WTC11 (cell line): ENCODE results near the gene CTXND2. TPM values are rescaled to one million over a fixed set of nuclear protein-coding genes. Genes with fewer than 3 reads are reported as not detected.
A peak's percentile ranks its signal among the peaks of the same experiment; 100 is the strongest.

Experiments
- ATAC-seq: fragments of 200-7000 bp; cut with Tn5 transposase; 2 replicates; pipeline ENCODE4 v1.10.0; 2021; ENCODE audit warnings: mild to moderate bottlenecking, moderate library complexity
- CTCF ChIA-PET: fragments of 300-600 bp; sonication (Branson Sonifier 250); formaldehyde crosslinking; loops from one replicate; lab custom pipeline; 2021; ENCODE audit warnings: antibody characterized with exemption; lab: Charles Lee
- POLR2A ChIA-PET: fragments of 350-600 bp; sonication (Branson Sonifier 250); formaldehyde crosslinking; loops from one replicate; lab custom pipeline; 2021; ENCODE audit warnings: antibody characterized with exemption; lab: Charles Lee
- DNase-seq: peaks from one replicate; pipeline ENCODE4 v3.0.0; 2021; ENCODE audit warnings: low spot score
- H3K27ac Mint-ChIP-seq: 2 replicates; pipeline ENCODE4 v1.8.0; 2021; ENCODE audit warnings: mixed read lengths
- H3K27me3 Mint-ChIP-seq: 2 replicates; pipeline ENCODE4 v1.8.0; 2021; ENCODE audit warnings: low read depth, mild to moderate bottlenecking, moderate library complexity, mixed read lengths
- H3K36me3 Mint-ChIP-seq: 2 replicates; pipeline ENCODE4 v1.8.0; 2021; ENCODE audit warnings: mixed read lengths
- H3K4me1 Mint-ChIP-seq: 2 replicates; pipeline ENCODE4 v1.8.0; 2022; ENCODE audit warnings: mixed read lengths
- H3K4me3 Mint-ChIP-seq: 2 replicates; pipeline ENCODE4 v1.8.0; 2021; ENCODE audit warnings: mild to moderate bottlenecking, moderate library complexity, mixed read lengths
- H3K9me3 Mint-ChIP-seq: 2 replicates; pipeline ENCODE4 v1.8.0; 2021; ENCODE audit warnings: mixed read lengths
- CBFB ChIP-seq: sonication (generic); formaldehyde crosslinking; IDR thresholded peaks from 2 replicates; pipeline ENCODE4 v1.8.1; 2022; ENCODE audit warnings: mild to moderate bottlenecking, low read depth, missing genetic modification reagents
- CREM ChIP-seq: sonication (generic); formaldehyde crosslinking; IDR thresholded peaks from 2 replicates; pipeline ENCODE4 v1.8.1; 2022; ENCODE audit warnings: mild to moderate bottlenecking, missing genetic modification reagents, moderate library complexity
- ELF4 ChIP-seq: sonication (generic); formaldehyde crosslinking; IDR thresholded peaks from 2 replicates; pipeline ENCODE4 v1.8.1; 2022; ENCODE audit warnings: low read depth, mild to moderate bottlenecking, moderate library complexity, missing genetic modification reagents
- FOXP1 ChIP-seq: sonication (generic); formaldehyde crosslinking; IDR thresholded peaks from 2 replicates; pipeline ENCODE4 v1.8.0; 2022; ENCODE audit warnings: missing genetic modification reagents, mild to moderate bottlenecking, moderate library complexity, borderline replicate concordance
- GRHL2 ChIP-seq: fragments of 250-450 bp; sonication (Bioruptor Pico); IDR thresholded peaks from 2 replicates; pipeline ENCODE4 v1.8.0; 2022; ENCODE audit warnings: mild to moderate bottlenecking, moderate library complexity; ENCODE audit not compliant: insufficient replicate concordance, severe bottlenecking
- HMGA2 ChIP-seq: fragments of 250-450 bp; sonication (Bioruptor Pico); IDR thresholded peaks from 2 replicates; pipeline ENCODE4 v1.4.0; 2021; ENCODE audit warnings: mild to moderate bottlenecking, moderate library complexity
- IRF2 ChIP-seq: sonication (generic); formaldehyde crosslinking; IDR thresholded peaks from 2 replicates; pipeline ENCODE4 v1.8.0; 2022; ENCODE audit warnings: low read depth, missing genetic modification reagents, borderline replicate concordance
- NFATC4 ChIP-seq: fragments of 250-450 bp; sonication (Bioruptor Pico); IDR thresholded peaks from 2 replicates; pipeline ENCODE4 v1.9.0; 2021; ENCODE audit warnings: mild to moderate bottlenecking
- OVOL2 ChIP-seq: fragments of 250-450 bp; sonication (Bioruptor Pico); IDR thresholded peaks from 2 replicates; pipeline ENCODE4 v1.9.0; 2021; ENCODE audit warnings: mild to moderate bottlenecking, borderline replicate concordance
- SMAD3 ChIP-seq: sonication (generic); formaldehyde crosslinking; IDR thresholded peaks from 2 replicates; pipeline ENCODE4 v1.8.0; 2022; ENCODE audit warnings: missing genetic modification reagents, mild to moderate bottlenecking, borderline replicate concordance
- SMAD4 ChIP-seq: sonication (generic); formaldehyde crosslinking; IDR thresholded peaks from 2 replicates; pipeline ENCODE4 v1.8.0; 2022; ENCODE audit warnings: mild to moderate bottlenecking, missing genetic modification reagents
- SOX15 ChIP-seq: fragments of 250-450 bp; sonication (Bioruptor Pico); IDR thresholded peaks from 2 replicates; pipeline ENCODE4 v1.9.0; 2021; ENCODE audit warnings: mild to moderate bottlenecking
- SP1 ChIP-seq: sonication (generic); formaldehyde crosslinking; conservative IDR thresholded peaks from 2 replicates; pipeline ENCODE4 v1.8.1; 2022; ENCODE audit warnings: missing genetic modification reagents
- TEAD1 ChIP-seq: sonication (generic); formaldehyde crosslinking; IDR thresholded peaks from 2 replicates; pipeline ENCODE4 v1.8.0; 2022; ENCODE audit warnings: mild to moderate bottlenecking, missing genetic modification reagents
- TP53 ChIP-seq: sonication (generic); formaldehyde crosslinking; IDR thresholded peaks from 2 replicates; pipeline ENCODE4 v1.8.1; 2023; ENCODE audit warnings: mild to moderate bottlenecking, missing genetic modification reagents
- ZNF396 ChIP-seq: fragments of 250-450 bp; sonication (Bioruptor Pico); IDR thresholded peaks from 2 replicates; pipeline ENCODE4 v1.8.0; 2021; ENCODE audit warnings: mild to moderate bottlenecking, moderate library complexity, borderline replicate concordance
- ZNF423 ChIP-seq: fragments of 250-450 bp; sonication (Bioruptor Pico); IDR thresholded peaks from 2 replicates; pipeline ENCODE4 v2.1.2; 2022; ENCODE audit warnings: mild to moderate bottlenecking, moderate library complexity
- total RNA-seq: library from RNA; stranded (reverse); gene quantifications from 3 replicates; pipeline ENCODE4 v1.2.3, GENCODE V29; 2021
- TF ChIP-seq, protein P1 (sequence below): fragments of 250-450 bp; sonication (Bioruptor Pico); conservative IDR thresholded peaks from 2 replicates; pipeline ENCODE4 v1.9.0; 2021; ENCODE audit warnings: mild to moderate bottlenecking
- TF ChIP-seq, protein P2 (sequence below): sonication (generic); formaldehyde crosslinking; IDR thresholded peaks from 2 replicates; pipeline ENCODE4 v1.8.0; 2023; ENCODE audit warnings: missing genetic modification reagents
- TF ChIP-seq, protein P3 (sequence below): sonication (generic); formaldehyde crosslinking; IDR thresholded peaks from 2 replicates; pipeline ENCODE4 v1.8.0; 2022; ENCODE audit warnings: mild to moderate bottlenecking, missing genetic modification reagents
- TF ChIP-seq, protein P4 (sequence below): sonication (generic); formaldehyde crosslinking; IDR thresholded peaks from 2 replicates; pipeline ENCODE4 v1.8.1; 2022; ENCODE audit warnings: low read depth, mild to moderate bottlenecking, moderate library complexity, missing genetic modification reagents, borderline replicate concordance
- TF ChIP-seq, protein P5 (sequence below): sonication (generic); formaldehyde crosslinking; IDR thresholded peaks from 2 replicates; pipeline ENCODE4 v1.8.1; 2023; ENCODE audit warnings: mild to moderate bottlenecking, moderate library complexity, missing genetic modification reagents
- TF ChIP-seq, protein P6 (sequence below): fragments of 250-450 bp; sonication (Bioruptor Pico); IDR thresholded peaks from 2 replicates; pipeline ENCODE4 v1.8.0; 2021; ENCODE audit warnings: mild to moderate bottlenecking
- TF ChIP-seq, protein P7 (sequence below): fragments of 250-450 bp; sonication (Bioruptor Pico); IDR thresholded peaks from 2 replicates; pipeline ENCODE4 v2.1.2; 2022; ENCODE audit warnings: mild to moderate bottlenecking, moderate library complexity
- TF ChIP-seq, protein P8 (sequence below): fragments of 200-600 bp; IDR thresholded peaks from 2 replicates; pipeline ENCODE4 v1.8.0; 2022; ENCODE audit warnings: antibody characterized with exemption

CTXND2 gene
- total RNA-seq, 1 experiment from 2014 or later, result not detected

DNA sequence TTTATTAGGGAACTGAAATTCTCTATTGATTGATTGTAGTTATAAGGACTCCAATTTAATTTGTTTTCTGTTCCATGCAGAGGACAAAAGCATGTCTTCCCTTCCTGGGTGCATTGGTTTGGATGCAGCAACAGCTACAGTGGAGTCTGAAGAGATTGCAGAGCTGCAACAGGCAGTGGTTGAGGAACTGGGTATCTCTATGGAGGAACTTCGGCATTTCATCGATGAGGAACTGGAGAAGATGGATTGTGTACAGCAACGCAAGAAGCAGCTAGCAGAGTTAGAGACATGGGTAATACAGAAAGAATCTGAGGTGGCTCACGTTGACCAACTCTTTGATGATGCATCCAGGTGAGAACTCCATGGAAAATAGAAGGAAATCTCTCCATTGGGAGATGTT, 40.7 kb downstream of the CTXND2 start:
- CTCF ChIA-PET, result no interaction called here
- Mint-ChIP-seq H3K27me3 (no peaks in the 10 kb centered on the region), H3K36me3 (peaks cover 51% of the 10 kb centered on the region), H3K27ac (no peak overlapping the region; the same call in 1 of the 2 replicates), H3K4me1 (peaks cover 5% of the 10 kb centered on the region), H3K9me3 (peaks cover 11% of the 10 kb centered on the region), H3K4me3 (peak overlapping the region; percentile 92)
- TF ChIP-seq, protein P1, sequence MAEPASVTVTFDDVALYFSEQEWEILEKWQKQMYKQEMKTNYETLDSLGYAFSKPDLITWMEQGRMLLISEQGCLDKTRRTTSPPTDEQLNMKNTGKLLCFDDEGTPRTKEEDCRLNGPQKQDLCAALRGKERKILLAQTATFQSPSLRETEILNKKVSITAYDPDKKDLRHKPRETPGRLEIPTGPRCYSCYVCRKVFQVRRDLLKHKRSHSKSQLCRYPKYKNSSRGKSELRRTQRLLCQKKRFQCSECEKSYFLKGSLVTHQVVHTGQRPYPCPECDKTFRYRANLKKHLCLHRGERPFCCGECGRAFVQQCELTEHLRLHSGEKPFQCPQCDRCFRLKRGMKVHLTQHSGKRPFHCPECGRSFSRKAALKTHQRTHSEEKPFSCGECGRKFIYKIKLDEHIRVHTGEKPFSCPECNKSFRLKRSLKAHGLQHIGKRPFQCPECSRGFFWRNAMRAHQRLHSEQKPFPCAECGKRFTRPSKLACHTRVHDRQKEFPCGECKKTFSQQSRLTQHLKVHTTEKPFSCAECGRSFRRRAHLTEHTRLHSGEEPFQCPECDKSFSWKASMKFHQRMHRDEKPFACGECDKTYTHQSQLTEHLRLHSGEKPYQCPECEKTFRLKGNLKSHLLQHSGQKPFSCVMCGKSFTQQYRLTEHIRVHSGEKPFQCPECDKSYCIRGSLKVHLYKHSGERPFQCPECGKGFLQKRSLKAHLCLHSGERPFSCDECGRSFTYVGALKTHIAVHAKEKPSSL (CRISPR knock-in tag), result no peak
- TF ChIP-seq, protein P2, sequence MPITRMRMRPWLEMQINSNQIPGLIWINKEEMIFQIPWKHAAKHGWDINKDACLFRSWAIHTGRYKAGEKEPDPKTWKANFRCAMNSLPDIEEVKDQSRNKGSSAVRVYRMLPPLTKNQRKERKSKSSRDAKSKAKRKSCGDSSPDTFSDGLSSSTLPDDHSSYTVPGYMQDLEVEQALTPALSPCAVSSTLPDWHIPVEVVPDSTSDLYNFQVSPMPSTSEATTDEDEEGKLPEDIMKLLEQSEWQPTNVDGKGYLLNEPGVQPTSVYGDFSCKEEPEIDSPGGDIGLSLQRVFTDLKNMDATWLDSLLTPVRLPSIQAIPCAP, result no peak
- TF ChIP-seq, protein P3, sequence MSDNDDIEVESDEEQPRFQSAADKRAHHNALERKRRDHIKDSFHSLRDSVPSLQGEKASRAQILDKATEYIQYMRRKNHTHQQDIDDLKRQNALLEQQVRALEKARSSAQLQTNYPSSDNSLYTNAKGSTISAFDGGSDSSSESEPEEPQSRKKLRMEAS (CRISPR knock-in tag), result no peak
- no peak for TF ChIP-seq ZNF396 (CRISPR knock-in tag)
- TF ChIP-seq, protein P4, sequence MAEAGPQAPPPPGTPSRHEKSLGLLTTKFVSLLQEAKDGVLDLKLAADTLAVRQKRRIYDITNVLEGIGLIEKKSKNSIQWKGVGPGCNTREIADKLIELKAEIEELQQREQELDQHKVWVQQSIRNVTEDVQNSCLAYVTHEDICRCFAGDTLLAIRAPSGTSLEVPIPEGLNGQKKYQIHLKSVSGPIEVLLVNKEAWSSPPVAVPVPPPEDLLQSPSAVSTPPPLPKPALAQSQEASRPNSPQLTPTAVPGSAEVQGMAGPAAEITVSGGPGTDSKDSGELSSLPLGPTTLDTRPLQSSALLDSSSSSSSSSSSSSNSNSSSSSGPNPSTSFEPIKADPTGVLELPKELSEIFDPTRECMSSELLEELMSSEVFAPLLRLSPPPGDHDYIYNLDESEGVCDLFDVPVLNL (CRISPR knock-in tag), result no peak
- TF ChIP-seq OVOL2 (CRISPR knock-in tag), result no peak
- no peak for TF ChIP-seq SP1 (CRISPR knock-in tag)
- TF ChIP-seq NFATC4 (CRISPR knock-in tag), result no peak
- TF ChIP-seq, protein P5, sequence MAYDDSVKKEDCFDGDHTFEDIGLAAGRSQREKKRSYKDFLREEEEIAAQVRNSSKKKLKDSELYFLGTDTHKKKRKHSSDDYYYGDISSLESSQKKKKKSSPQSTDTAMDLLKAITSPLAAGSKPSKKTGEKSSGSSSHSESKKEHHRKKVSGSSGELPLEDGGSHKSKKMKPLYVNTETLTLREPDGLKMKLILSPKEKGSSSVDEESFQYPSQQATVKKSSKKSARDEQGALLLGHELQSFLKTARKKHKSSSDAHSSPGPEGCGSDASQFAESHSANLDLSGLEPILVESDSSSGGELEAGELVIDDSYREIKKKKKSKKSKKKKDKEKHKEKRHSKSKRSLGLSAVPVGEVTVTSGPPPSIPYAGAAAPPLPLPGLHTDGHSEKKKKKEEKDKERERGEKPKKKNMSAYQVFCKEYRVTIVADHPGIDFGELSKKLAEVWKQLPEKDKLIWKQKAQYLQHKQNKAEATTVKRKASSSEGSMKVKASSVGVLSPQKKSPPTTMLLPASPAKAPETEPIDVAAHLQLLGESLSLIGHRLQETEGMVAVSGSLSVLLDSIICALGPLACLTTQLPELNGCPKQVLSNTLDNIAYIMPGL, result no peak
- no peak for TF ChIP-seq GRHL2 (CRISPR knock-in tag)
- TF ChIP-seq HMGA2 (CRISPR knock-in tag), result no peak
- TF ChIP-seq CBFB (CRISPR knock-in tag), result no peak
- no peak for TF ChIP-seq TEAD1 (CRISPR knock-in tag)
- no peak for TF ChIP-seq ZNF423
- no peak for TF ChIP-seq TP53 (CRISPR knock-in tag)
- no peak for TF ChIP-seq SOX15
- no peak for TF ChIP-seq CREM (CRISPR knock-in tag)
- ATAC-seq (no peak), DNase-seq (no peak)
- POLR2A ChIA-PET, result no interaction called here

DNA sequence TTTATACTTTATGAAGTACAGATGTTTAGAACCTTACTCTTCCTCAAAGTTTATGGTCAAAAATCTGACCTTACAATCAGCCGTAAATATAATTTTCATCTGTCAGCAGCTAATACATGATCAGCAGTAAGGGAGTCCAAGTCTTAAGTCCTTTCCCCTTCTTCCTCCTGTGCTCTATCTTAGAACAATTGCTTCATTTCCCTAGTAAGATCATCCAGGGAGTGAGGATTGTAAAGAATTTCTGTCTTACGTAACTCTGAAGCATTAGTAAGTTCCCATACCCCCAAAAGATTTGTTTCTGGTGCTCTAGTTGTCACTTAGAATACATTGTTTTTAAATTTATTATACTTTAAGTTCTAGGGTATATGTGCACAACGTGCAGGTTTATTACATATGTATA, 41.4 kb downstream of the CTXND2 start:
- ATAC-seq (no peak), DNase-seq (no peak)
- H3K27me3 Mint-ChIP-seq, result no peaks in the 10 kb centered on the region
- H3K4me1 Mint-ChIP-seq, result peaks cover 2% of the 10 kb centered on the region
- H3K27ac Mint-ChIP-seq, result no peak overlapping the region
- no peak overlapping the region for H3K4me3 Mint-ChIP-seq
- CTCF ChIA-PET, result no interaction called here
- H3K9me3 Mint-ChIP-seq, result peaks cover 11% of the 10 kb centered on the region
- peaks cover 55% of the 10 kb centered on the region for H3K36me3 Mint-ChIP-seq
- POLR2A ChIA-PET, result no interaction called here
- TF ChIP-seq OVOL2 (CRISPR knock-in tag) (no peak), CBFB (CRISPR knock-in tag) (no peak), IRF2 (CRISPR knock-in tag) (no peak), FOXP1 (CRISPR knock-in tag) (no peak), ELF4 (CRISPR knock-in tag) (no peak), SMAD4 (CRISPR knock-in tag) (no peak), SMAD3 (no peak)
- TF ChIP-seq, protein P6, sequence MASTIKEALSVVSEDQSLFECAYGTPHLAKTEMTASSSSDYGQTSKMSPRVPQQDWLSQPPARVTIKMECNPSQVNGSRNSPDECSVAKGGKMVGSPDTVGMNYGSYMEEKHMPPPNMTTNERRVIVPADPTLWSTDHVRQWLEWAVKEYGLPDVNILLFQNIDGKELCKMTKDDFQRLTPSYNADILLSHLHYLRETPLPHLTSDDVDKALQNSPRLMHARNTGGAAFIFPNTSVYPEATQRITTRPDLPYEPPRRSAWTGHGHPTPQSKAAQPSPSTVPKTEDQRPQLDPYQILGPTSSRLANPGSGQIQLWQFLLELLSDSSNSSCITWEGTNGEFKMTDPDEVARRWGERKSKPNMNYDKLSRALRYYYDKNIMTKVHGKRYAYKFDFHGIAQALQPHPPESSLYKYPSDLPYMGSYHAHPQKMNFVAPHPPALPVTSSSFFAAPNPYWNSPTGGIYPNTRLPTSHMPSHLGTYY, result no peak
- TF ChIP-seq, protein P7, sequence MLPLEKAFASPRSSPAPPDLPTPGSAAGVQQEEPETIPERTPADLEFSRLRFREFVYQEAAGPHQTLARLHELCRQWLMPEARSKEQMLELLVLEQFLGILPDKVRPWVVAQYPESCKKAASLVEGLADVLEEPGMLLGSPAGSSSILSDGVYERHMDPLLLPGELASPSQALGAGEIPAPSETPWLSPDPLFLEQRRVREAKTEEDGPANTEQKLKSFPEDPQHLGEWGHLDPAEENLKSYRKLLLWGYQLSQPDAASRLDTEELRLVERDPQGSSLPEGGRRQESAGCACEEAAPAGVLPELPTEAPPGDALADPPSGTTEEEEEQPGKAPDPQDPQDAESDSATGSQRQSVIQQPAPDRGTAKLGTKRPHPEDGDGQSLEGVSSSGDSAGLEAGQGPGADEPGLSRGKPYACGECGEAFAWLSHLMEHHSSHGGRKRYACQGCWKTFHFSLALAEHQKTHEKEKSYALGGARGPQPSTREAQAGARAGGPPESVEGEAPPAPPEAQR (CRISPR knock-in tag), result no peak
- TF ChIP-seq, protein P4 (CRISPR knock-in tag), result no peak
- TF ChIP-seq, protein P8, sequence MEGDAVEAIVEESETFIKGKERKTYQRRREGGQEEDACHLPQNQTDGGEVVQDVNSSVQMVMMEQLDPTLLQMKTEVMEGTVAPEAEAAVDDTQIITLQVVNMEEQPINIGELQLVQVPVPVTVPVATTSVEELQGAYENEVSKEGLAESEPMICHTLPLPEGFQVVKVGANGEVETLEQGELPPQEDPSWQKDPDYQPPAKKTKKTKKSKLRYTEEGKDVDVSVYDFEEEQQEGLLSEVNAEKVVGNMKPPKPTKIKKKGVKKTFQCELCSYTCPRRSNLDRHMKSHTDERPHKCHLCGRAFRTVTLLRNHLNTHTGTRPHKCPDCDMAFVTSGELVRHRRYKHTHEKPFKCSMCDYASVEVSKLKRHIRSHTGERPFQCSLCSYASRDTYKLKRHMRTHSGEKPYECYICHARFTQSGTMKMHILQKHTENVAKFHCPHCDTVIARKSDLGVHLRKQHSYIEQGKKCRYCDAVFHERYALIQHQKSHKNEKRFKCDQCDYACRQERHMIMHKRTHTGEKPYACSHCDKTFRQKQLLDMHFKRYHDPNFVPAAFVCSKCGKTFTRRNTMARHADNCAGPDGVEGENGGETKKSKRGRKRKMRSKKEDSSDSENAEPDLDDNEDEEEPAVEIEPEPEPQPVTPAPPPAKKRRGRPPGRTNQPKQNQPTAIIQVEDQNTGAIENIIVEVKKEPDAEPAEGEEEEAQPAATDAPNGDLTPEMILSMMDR, result no peak
